GM12878 (cell line): ENCODE measurements around the gene ATP6V1G1.

Source experiments
- SREBF2 ChIP-seq: IDR thresholded peaks from 2 replicates; pipeline ENCODE4 v1.6.1; 2012; ENCODE audit warnings: mild to moderate bottlenecking, low read length
- TF ChIP-seq, protein P1 (sequence below): fragments of 450-650 bp; IDR thresholded peaks from 2 replicates; pipeline ENCODE4 v1.6.1; 2017; ENCODE audit warnings: mild to moderate bottlenecking, moderate library complexity

DNA sequence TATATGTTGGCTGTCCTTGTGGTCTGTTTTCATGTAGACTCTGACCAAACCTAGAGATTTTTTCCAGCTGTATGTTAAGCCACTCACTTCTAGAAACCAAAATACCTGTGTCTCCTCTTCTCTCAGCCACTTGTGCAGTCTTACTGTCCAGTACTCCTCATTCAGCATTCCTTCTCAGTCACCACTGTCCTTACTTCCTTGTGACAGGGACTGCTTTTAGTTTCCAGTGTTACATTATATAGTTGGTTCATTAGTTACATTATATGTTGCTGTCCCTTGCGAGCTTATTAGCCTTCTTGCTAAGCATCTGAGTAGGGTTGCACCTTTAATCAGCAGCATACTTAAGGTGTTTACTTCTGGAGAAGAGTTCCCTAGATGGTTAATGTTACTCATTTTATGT lies 4.3 kb downstream of the ATP6V1G1 start:
- no peak for TF ChIP-seq SREBF2
- TF ChIP-seq, protein P1, sequence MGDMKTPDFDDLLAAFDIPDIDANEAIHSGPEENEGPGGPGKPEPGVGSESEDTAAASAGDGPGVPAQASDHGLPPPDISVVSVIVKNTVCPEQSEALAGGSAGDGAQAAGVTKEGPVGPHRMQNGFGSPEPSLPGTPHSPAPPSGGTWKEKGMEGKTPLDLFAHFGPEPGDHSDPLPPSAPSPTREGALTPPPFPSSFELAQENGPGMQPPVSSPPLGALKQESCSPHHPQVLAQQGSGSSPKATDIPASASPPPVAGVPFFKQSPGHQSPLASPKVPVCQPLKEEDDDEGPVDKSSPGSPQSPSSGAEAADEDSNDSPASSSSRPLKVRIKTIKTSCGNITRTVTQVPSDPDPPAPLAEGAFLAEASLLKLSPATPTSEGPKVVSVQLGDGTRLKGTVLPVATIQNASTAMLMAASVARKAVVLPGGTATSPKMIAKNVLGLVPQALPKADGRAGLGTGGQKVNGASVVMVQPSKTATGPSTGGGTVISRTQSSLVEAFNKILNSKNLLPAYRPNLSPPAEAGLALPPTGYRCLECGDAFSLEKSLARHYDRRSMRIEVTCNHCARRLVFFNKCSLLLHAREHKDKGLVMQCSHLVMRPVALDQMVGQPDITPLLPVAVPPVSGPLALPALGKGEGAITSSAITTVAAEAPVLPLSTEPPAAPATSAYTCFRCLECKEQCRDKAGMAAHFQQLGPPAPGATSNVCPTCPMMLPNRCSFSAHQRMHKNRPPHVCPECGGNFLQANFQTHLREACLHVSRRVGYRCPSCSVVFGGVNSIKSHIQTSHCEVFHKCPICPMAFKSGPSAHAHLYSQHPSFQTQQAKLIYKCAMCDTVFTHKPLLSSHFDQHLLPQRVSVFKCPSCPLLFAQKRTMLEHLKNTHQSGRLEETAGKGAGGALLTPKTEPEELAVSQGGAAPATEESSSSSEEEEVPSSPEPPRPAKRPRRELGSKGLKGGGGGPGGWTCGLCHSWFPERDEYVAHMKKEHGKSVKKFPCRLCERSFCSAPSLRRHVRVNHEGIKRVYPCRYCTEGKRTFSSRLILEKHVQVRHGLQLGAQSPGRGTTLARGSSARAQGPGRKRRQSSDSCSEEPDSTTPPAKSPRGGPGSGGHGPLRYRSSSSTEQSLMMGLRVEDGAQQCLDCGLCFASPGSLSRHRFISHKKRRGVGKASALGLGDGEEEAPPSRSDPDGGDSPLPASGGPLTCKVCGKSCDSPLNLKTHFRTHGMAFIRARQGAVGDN = no peak
